ENCODE results near the gene RGL3. TPM values are rescaled to one million over a fixed set of nuclear protein-coding genes. Genes with fewer than 3 reads are reported as not detected.

Gene RGL3
- total and polyA plus RNA-seq, 5 donors, result 14.0 to 25.2 (median 14.8) TPM

DNA sequence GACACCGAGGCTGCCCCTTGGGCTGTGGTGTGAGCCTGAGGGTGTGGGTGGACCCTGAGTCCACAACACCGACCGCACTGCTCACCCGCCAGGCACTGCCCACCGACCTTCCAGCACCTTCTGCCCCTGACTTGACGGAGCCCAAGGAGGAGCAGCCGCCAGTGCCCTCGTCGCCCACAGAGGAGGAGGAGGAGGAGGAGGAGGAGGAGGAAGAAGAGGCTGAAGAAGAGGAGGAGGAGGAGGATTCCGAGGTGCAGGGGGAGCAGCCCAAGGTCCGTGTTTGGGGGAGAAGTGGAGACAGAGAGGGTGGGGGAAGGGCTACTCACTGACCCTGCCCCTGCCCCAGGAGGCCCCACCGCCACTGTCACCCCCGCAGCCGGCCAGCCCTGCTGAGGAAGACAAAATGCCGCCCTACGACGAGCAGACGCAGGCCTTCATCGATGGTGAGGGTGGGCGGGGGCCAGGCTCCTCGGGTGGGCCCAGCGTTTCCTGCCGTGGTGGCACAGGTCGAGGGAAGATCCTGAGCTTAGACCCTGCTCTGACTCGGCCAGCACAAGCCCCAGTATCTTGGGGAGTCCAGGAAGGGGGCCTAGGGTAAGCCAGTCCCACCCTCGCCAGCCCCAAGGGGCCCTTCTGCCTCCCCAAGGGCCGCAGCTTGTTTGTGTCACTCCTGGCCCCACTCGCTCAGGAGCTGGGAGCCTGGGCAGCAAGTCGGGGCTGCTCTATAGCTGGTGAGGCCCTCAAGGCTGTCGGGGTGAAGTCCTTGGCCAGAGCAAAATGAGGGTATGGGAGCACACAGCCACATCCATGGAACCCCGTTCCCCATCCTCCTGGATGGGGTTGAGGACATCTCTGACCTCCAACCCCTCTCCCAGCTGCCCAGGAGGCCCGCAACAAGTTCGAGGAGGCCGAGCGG, 28.5 kb upstream of the RGL3 start:
- Histone ChIP-seq H3K4me1 (ENCODE audit: control insufficient read depth, insufficient read depth, low read length) (no peaks in the 10 kb centered on the region), H3K27me3 (ENCODE audit: control insufficient read depth, insufficient read depth) (no peaks in the 10 kb centered on the region), H3K27ac (ENCODE audit: low read length) (no peak overlapping the region), H3K4me3 (ENCODE audit: low read length) (no peak overlapping the region), H3K9me3 (ENCODE audit: control insufficient read depth, low read length) (no peaks in the 10 kb centered on the region)
- WGBS, result 90% methylated on average over 35 of the region's 35 CpGs
- peak in 1 of 2 donors; percentile 7 for ATAC-seq
- intact Hi-C loops (cut with DNase I), result loop anchor here (5.0 to 10.0 kb wide), 6 partner anchors 63 to 223 kb away; partner anchors contain the start of genes TSPAN16 (in 3 of the 4) and EPOR (in 1 of the 4)
- peak in 1 of 3 donors; percentile 58 for DNase-seq

- no peak overlapping the region for H3K27ac ChIP-seq (ENCODE audit: low read length)
- H3K4me1 ChIP-seq (ENCODE audit: control insufficient read depth, insufficient read depth, low read length), result no peaks in the 10 kb centered on the region
- no peaks in the 10 kb centered on the region for H3K27me3 ChIP-seq (ENCODE audit: control insufficient read depth, insufficient read depth)
- peak; percentile 70 to 75 for ATAC-seq
- WGBS, result 59% methylated on average over 23 of the region's 23 CpGs
- H3K9me3 ChIP-seq (ENCODE audit: control insufficient read depth, low read length), result no peaks in the 10 kb centered on the region
- intact Hi-C loops (cut with DNase I), result loop anchor here (5.0 to 10.0 kb wide), 6 partner anchors 62 to 222 kb away; partner anchors contain the start of genes TSPAN16 (in 3 of the 4) and EPOR (in 1 of the 4)
- no peak overlapping the region for H3K4me3 ChIP-seq (ENCODE audit: low read length)
- DNase-seq, result peak; percentile 65 to 89 (median 83)
Measured at GRCh38 chr19:11446652-11447301, 27.7 kb upstream of the RGL3 start.

DNA sequence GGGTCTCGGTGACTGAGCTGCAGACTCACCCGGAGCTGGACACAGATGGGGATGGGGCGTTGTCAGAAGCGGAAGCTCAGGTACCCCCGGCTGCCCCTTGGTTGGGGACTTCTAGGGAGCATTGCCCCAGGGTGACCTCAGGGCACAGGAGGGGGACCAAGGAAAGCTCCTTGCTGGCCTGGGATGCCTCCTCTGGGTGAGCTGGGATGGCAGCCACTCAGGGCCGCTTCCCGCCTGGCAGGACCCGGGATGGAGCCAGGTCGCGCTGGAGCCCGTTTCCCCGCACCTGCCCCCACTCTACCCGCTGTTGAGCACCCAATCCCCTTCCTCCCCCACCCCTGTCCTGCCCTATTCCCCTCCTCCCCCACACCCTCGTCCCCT, 27.1 kb upstream of the RGL3 start:
- Histone ChIP-seq H3K4me3 (ENCODE audit: low read length) (no peak overlapping the region), H3K4me1 (ENCODE audit: control insufficient read depth, insufficient read depth, low read length) (no peaks in the 10 kb centered on the region), H3K27ac (ENCODE audit: low read length) (no peak overlapping the region), H3K27me3 (ENCODE audit: control insufficient read depth, insufficient read depth) (no peaks in the 10 kb centered on the region), H3K9me3 (ENCODE audit: control insufficient read depth, low read length) (no peaks in the 10 kb centered on the region)
- ATAC-seq, result peak in 1 of 2 donors; percentile 3
- DNase-seq, result peak in 1 of 3 donors; percentile 42
- 92% methylated on average over 14 of the region's 14 CpGs for WGBS
- intact Hi-C loops (cut with DNase I), result loop anchor here (5.0 to 10.0 kb wide), 6 partner anchors 61 to 221 kb away; partner anchors contain the start of genes TSPAN16 (in 3 of the 4) and EPOR (in 1 of the 4)

DNA sequence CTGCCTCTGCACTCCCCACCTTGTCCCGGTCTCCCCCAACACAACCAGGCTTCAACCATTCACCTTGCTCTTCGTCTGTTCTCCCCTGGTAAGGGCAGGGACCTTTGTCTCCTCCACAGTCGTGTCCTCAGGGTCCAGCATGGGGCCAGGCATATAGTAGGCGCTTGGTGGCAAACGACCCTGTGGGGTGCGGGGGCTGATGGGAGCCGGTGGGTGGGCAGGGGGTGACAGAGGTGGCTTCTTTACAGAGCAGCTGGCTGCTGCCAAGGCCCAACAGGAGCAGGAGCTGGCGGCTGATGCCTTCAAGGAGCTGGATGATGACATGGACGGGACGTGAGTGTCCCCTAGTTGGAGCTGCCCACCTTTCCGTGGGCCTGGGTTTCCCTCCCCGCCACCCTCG, 26.0 kb upstream of the RGL3 start:
- Histone ChIP-seq H3K27me3 (ENCODE audit: control insufficient read depth, insufficient read depth) (no peaks in the 10 kb centered on the region), H3K4me3 (ENCODE audit: low read length) (no peak overlapping the region), H3K4me1 (ENCODE audit: control insufficient read depth, insufficient read depth, low read length) (no peaks in the 10 kb centered on the region), H3K27ac (ENCODE audit: low read length) (no peak overlapping the region), H3K9me3 (ENCODE audit: control insufficient read depth, low read length) (no peaks in the 10 kb centered on the region)
- DNase-seq, result peak in 1 of 3 donors; percentile 20
- 89% methylated on average over 13 of the region's 13 CpGs for WGBS
- intact Hi-C loops (cut with DNase I), result loop anchor here (5.0 to 10.0 kb wide), 6 partner anchors 60 to 220 kb away; partner anchors contain the start of genes TSPAN16 (in 3 of the 4) and EPOR (in 1 of the 4)
- ATAC-seq, result no peak

DNA sequence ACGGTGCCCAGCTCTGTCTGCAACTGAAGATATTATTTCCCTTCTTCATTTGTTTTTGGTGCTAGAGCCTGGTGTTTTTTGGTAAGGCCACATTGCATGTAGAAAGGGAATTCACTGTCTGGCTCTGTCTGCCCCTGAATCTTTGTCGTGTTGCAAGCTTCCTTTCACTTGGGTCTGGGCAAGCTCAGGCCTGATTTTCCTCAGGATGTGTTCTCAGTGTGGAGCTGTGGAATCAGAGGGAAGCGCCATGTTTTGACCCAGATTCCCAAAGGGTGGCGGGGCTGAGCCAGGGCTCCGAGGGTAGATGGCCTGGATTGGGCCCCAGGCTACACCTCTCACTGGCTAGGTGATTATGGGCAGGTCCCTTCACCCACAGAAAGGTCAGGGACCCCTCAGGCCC, 24.9 kb upstream of the RGL3 start:
- no peak for ATAC-seq
- intact Hi-C loops (cut with DNase I), result loop anchor here (10.0 kb wide), 3 partner anchors 59 to 219 kb away; partner anchors contain the start of genes TSPAN16 (in 2 of the 4) and EPOR (in 1 of the 4)

DNA sequence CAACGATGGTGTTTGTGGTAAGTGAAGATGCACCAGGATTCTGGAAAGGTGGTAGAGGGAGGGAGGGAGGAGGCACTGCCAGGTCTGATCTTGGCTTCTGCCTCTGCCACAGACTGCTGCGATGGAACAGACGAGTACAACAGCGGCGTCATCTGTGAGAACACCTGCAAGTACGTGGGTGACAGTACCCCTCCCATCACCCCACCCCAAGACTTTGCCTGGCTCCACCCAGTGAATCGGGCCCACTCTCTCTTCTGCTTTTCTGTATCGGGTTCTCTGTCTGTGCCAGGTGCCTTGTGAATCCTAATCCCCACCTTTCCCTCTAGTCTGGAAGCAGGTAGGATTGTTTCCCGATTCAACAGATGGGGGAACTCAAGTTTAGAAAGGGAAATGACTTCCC, 18.8 kb upstream of the RGL3 start:
- no peaks in the 10 kb centered on the region for H3K9me3 ChIP-seq (ENCODE audit: control insufficient read depth, low read length)
- intact Hi-C loops (cut with DNase I), result loop anchor here in 1 of 4 donors (10.0 kb wide), 1 partner anchor 53 kb away; the partner anchor contains the start of gene EPOR
- no peak overlapping the region for H3K27ac ChIP-seq (ENCODE audit: low read length)
- no peaks in the 10 kb centered on the region for H3K27me3 ChIP-seq (ENCODE audit: control insufficient read depth, insufficient read depth)
- DNase-seq (peak in 1 of 3 donors; percentile 18), ATAC-seq (no peak)
- no peak overlapping the region for H3K4me3 ChIP-seq (ENCODE audit: low read length)
- H3K4me1 ChIP-seq (ENCODE audit: control insufficient read depth, insufficient read depth, low read length), result peaks cover 2% of the 10 kb centered on the region
- WGBS, result 92% methylated on average over 9 of the region's 9 CpGs

More for the DNA sequence above, 24.9 kb upstream of the RGL3 start:
- DNase-seq, result peak in 1 of 3 donors; percentile 36
- H3K4me1 ChIP-seq (ENCODE audit: control insufficient read depth, insufficient read depth, low read length), result no peaks in the 10 kb centered on the region
- 74% methylated on average over 5 of the region's 5 CpGs for WGBS
- no peak overlapping the region for H3K27ac ChIP-seq (ENCODE audit: low read length)
- no peaks in the 10 kb centered on the region for H3K27me3 ChIP-seq (ENCODE audit: control insufficient read depth, insufficient read depth)
- H3K4me3 ChIP-seq (ENCODE audit: low read length), result no peak overlapping the region
- H3K9me3 ChIP-seq (ENCODE audit: control insufficient read depth, low read length), result no peaks in the 10 kb centered on the region

DNA sequence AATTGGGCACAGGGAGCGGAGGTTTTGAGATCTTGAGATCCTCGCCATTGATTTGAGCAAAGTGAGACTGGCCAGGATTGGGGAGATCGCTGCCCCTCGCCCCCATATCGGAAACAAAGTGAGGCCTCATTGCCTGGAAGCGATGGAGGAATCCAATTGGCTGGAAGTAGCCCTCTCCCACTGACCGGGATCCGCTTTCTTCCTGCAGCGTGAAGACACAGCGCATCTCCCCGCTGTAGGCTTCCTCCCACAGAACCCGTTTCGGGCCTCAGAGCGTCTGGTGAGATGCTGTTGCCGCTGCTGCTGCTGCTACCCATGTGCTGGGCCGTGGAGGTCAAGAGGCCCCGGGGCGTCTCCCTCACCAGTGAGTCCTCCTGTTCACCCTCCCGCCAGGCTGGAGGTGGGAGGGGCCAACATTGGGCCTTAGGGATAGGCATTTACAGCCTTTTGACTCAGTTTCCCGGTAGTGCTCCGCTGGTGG, 16.8 kb upstream of the RGL3 start:
- Histone ChIP-seq H3K27me3 (ENCODE audit: control insufficient read depth, insufficient read depth) (no peaks in the 10 kb centered on the region), H3K9me3 (ENCODE audit: control insufficient read depth, low read length) (no peaks in the 10 kb centered on the region), H3K4me1 (ENCODE audit: control insufficient read depth, insufficient read depth, low read length) (peaks cover 2% of the 10 kb centered on the region), H3K4me3 (ENCODE audit: low read length) (peak overlapping the region; percentile 91), H3K27ac (ENCODE audit: low read length) (peak overlapping the region; percentile 73)
- ATAC-seq (no peak), DNase-seq (peak in 1 of 3 donors; percentile 72)
- 4% methylated on average over 21 of the region's 21 CpGs for WGBS
- intact Hi-C loops (cut with DNase I), result loop anchor here in 1 of 4 donors (10.0 kb wide), 1 partner anchor 51 kb away; the partner anchor contains the start of gene EPOR

DNA sequence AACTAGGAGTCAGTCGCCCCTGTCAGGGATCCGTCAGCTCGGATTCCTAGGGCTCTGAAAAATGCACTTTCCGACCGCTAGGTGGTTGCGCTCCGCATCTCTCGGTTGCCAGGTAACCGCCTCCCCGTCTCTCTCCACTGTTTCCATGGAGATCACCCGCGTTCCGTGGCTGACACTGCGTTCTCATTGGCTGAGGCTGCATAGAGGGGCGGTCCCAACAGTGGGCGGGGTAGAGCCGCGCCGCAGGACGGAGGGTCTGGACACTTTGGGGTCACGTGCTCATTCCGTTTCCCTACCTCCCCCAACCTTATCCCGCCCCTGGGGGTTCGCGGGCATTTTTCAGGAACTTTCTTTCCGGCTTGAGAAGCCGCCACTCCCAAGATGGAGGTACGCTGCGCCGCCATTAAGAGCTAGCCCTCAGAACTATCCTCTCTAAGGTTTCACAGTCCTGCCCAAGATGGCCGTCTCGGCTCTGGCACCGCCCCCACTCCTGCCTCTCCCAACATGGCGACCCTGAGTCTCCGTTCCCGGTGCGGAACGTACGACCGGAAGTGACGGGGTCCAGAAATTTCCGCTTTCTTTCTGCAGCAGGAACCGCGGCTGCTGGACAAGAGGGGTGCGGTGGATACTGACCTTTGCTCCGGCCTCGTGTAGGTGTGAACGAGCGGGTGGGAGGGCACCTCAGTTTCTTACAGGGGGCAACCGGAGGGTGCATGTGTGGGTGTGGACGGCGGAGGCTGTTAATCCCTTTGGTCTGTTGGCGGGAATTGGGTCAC, 16.1 kb upstream of the RGL3 start, which contains the start of the genes ODAD3 and PRKCSH:
Gene ODAD3 (minus strand): TSS at position 65 of the 776 bp plus-strand sequence. CDS start 105 bp downstream, outside the sequence.
Gene PRKCSH (plus strand): TSS at position 579 of the 776 bp plus-strand sequence. CDS start 483 bp downstream, outside the sequence.
- H3K27ac ChIP-seq (ENCODE audit: low read length), result peak within 1 kb of the TSS; percentile 73
- H3K9me3 ChIP-seq (ENCODE audit: control insufficient read depth, low read length), result no peaks in the 10 kb centered on the region
- intact Hi-C loops (cut with DNase I), result loop anchor here in 1 of 4 donors (10.0 kb wide), 1 partner anchor 50 kb away; the partner anchor contains the start of gene EPOR
- ATAC-seq (peak; percentile 98 to 99), DNase-seq (peak; percentile 99)
- no peaks in the 10 kb centered on the region for H3K27me3 ChIP-seq (ENCODE audit: control insufficient read depth, insufficient read depth)
- peak within 1 kb of the TSS; percentile 91 for H3K4me3 ChIP-seq (ENCODE audit: low read length)
- peaks cover 2% of the 10 kb centered on the region for H3K4me1 ChIP-seq (ENCODE audit: control insufficient read depth, insufficient read depth, low read length)
- under 1% methylated on average over 53 of the region's 53 CpGs for WGBS

- H3K4me3 ChIP-seq (ENCODE audit: low read length), result peak overlapping the region; percentile 34
- H3K27me3 ChIP-seq (ENCODE audit: control insufficient read depth, insufficient read depth), result no peaks in the 10 kb centered on the region
- peak overlapping the region; percentile 61 for H3K27ac ChIP-seq (ENCODE audit: low read length)
- WGBS, result 8% methylated on average over 9 of the region's 9 CpGs
- no peaks in the 10 kb centered on the region for H3K9me3 ChIP-seq (ENCODE audit: control insufficient read depth, low read length)
- intact Hi-C loops (cut with DNase I), result loop anchor here in 1 of 4 donors (10.0 kb wide), 1 partner anchor 50 kb away; the partner anchor contains the start of gene EPOR
- DNase-seq (no peak), ATAC-seq (no peak)
- H3K4me1 ChIP-seq (ENCODE audit: control insufficient read depth, insufficient read depth, low read length), result peaks cover 2% of the 10 kb centered on the region
Measured at GRCh38 chr19:11434703-11435056, 15.6 kb upstream of the RGL3 start.

Measured in right cardiac atrium (tissue), 5 donors.